PFSK-1 (cell line): ENCODE results near the gene TP53TG3C. TPM values are rescaled to one million over a fixed set of nuclear protein-coding genes. Genes with fewer than 3 reads are reported as not detected.
"Not testable (repeated sequence)": the region's sequence is repeated elsewhere in the genome, so short reads cannot be mapped to it uniquely, and the experiment has no call there.

ENCODE experiments used
- POLR2AphosphoS5 ChIP-seq: IDR thresholded peaks from 2 replicates; pipeline ENCODE4 v1.6.1; 2012; ENCODE audit warnings: low read depth, mild to moderate bottlenecking, control low read depth, low read length, moderate library complexity
- SIN3A ChIP-seq: IDR thresholded peaks from 2 replicates; pipeline ENCODE4 v1.6.1; 2012; ENCODE audit warnings: mild to moderate bottlenecking, low read length, moderate library complexity, borderline replicate concordance; ENCODE audit not compliant: insufficient read depth
- TAF1 ChIP-seq: IDR thresholded peaks from 2 replicates; pipeline ENCODE4 v1.6.1; 2012; ENCODE audit warnings: low read length, control low read depth, borderline replicate concordance; ENCODE audit not compliant: insufficient read depth
- polyA plus RNA-seq: library from polyadenylated mRNA; unstranded; fragments of >200 nt; gene quantifications from one replicate; pipeline ENCODE4 v1.2.1, GENCODE V29; 2012; ENCODE audit warnings: low read depth, missing spikeins; ENCODE audit not compliant: insufficient read length

The TP53TG3C gene
- polyA plus RNA-seq, result not detected

- TF ChIP-seq TAF1, SIN3A, POLR2AphosphoS5: not testable (repeated sequence)
Observed at GRCh38 chr16:33193926-33194325, at the start of gene TP53TG3C. Gene TP53TG3C, plus strand, starts transcription at chr16:33194226. Its CDS starts 68 bp downstream, at chr16:33194294.
